ENCODE data around the gene CFHR2.

Gene CFHR2

DNA sequence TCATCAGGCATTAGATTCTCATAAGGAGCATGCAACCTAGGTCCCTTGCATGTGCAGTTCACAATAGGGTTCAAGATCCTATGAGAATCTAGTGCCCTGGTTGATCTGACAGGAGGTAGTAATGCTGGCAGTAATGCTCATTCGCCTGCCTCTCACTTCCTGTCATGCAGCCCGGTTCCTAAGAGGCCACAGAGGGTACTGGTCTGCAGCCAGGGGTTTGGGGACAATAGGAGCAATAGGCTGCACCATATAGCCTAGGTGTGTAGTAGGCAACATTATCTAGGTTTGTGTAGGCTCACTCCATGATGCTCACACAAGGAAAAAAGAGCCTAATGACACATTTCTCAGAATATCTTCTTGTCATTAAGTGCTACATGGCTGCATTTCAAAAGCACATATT is 59.6 kb downstream of the CFHR2 start:
- no peak for DNase-seq (ENCODE audit: low spot score)

- no peak for DNase-seq (ENCODE audit: low spot score)
These were observed 65.3 kb downstream of the CFHR2 start for GRCh38 chr1:197008861-197009260.
